HepG2 (cell line): Measurements from ENCODE around the gene PODN. TPM values are rescaled to one million over a fixed set of nuclear protein-coding genes. Genes with fewer than 3 reads are reported as not detected.
A peak's percentile ranks its signal among the peaks of the same experiment; 100 is the strongest.

Experiments used
- BRD4 ChIP-seq: sonication (generic); formaldehyde crosslinking; IDR thresholded peaks from 2 replicates; pipeline ENCODE4 v1.4.0; 2020; ENCODE audit warnings: missing genetic modification reagents
- FOSL1 ChIP-seq: sonication (generic); formaldehyde crosslinking; IDR thresholded peaks from 2 replicates; pipeline ENCODE4 v1.9.0; 2021; ENCODE audit warnings: missing genetic modification reagents, borderline replicate concordance
- JUNB ChIP-seq: sonication (generic); formaldehyde crosslinking; IDR thresholded peaks from 2 replicates; pipeline ENCODE4 v1.8.0; 2022; ENCODE audit warnings: missing genetic modification reagents, mild to moderate bottlenecking, borderline replicate concordance
- KMT2A ChIP-seq: sonication (generic); formaldehyde crosslinking; IDR thresholded peaks from 2 replicates; pipeline ENCODE4 v1.4.0; 2020; ENCODE audit warnings: missing genetic modification reagents
- MAFF ChIP-seq: IDR thresholded peaks from 2 replicates; pipeline ENCODE4 v1.6.1; 2011; ENCODE audit warnings: low read depth, low read length, improper control_type of control experiment
- NFYC ChIP-seq: IDR thresholded peaks from 2 replicates; pipeline ENCODE4 v1.6.1; 2016; ENCODE audit warnings: missing genetic modification reagents, missing compliant biosample characterization
- POLR2G ChIP-seq: fragments of 200-400 bp; formaldehyde crosslinking; IDR thresholded peaks from 2 replicates; pipeline ENCODE4 v1.6.1; 2018; ENCODE audit warnings: mild to moderate bottlenecking, low read depth, low read length, moderate library complexity
- THYN1 ChIP-seq: sonication (generic); formaldehyde crosslinking; IDR thresholded peaks from 2 replicates; pipeline ENCODE4 v1.8.1; 2023; ENCODE audit warnings: low read depth, mild to moderate bottlenecking, moderate library complexity, missing genetic modification reagents, borderline replicate concordance
- ZBTB21 ChIP-seq: sonication (generic); formaldehyde crosslinking; IDR thresholded peaks from 2 replicates; pipeline ENCODE4 v1.4.0; 2020; ENCODE audit warnings: missing genetic modification reagents
- ZBTB42 ChIP-seq: sonication (generic); formaldehyde crosslinking; IDR thresholded peaks from 2 replicates; pipeline ENCODE4 v1.5.0; 2020; ENCODE audit warnings: mild to moderate bottlenecking, missing genetic modification reagents
- ZFAT ChIP-seq: sonication (generic); formaldehyde crosslinking; conservative IDR thresholded peaks from 2 replicates; pipeline ENCODE4 v1.8.1; 2023; ENCODE audit warnings: missing genetic modification reagents, inconsistent platforms
- ZFP36L1 ChIP-seq: sonication (generic); formaldehyde crosslinking; IDR thresholded peaks from 2 replicates; pipeline ENCODE4 v1.8.0; 2022; ENCODE audit warnings: mild to moderate bottlenecking, missing genetic modification reagents, moderate library complexity
- ZFP41 ChIP-seq: sonication (generic); formaldehyde crosslinking; IDR thresholded peaks from 2 replicates; pipeline ENCODE4 v1.4.0; 2020; ENCODE audit warnings: mild to moderate bottlenecking, missing genetic modification reagents, borderline replicate concordance
- ZNF331 ChIP-seq: sonication (generic); formaldehyde crosslinking; IDR thresholded peaks from 2 replicates; pipeline ENCODE4 v1.4.0; 2020; ENCODE audit warnings: missing genetic modification reagents
- ZNF333 ChIP-seq: sonication (generic); formaldehyde crosslinking; IDR thresholded peaks from 2 replicates; pipeline ENCODE4 v1.4.0; 2020; ENCODE audit warnings: mild to moderate bottlenecking, missing genetic modification reagents, borderline replicate concordance
- ZNF746 ChIP-seq: sonication (generic); formaldehyde crosslinking; IDR thresholded peaks from 2 replicates; pipeline ENCODE4 v1.8.0; 2022; ENCODE audit warnings: mild to moderate bottlenecking, missing genetic modification reagents
- ZNF790 ChIP-seq: sonication (generic); formaldehyde crosslinking; IDR thresholded peaks from 2 replicates; pipeline ENCODE4 v1.8.0; 2022; ENCODE audit warnings: missing genetic modification reagents, mild to moderate bottlenecking, borderline replicate concordance
- ZNF878 ChIP-seq: sonication (generic); formaldehyde crosslinking; IDR thresholded peaks from 2 replicates; pipeline ENCODE4 v1.8.1; 2023; ENCODE audit warnings: mild to moderate bottlenecking, missing genetic modification reagents, moderate library complexity
- ZNF891 ChIP-seq: sonication (generic); formaldehyde crosslinking; IDR thresholded peaks from 2 replicates; pipeline ENCODE4 v1.5.0; 2020; ENCODE audit warnings: mild to moderate bottlenecking, missing genetic modification reagents
- polyA plus RNA-seq, 8 experiments: library from polyadenylated mRNA; depleted of rRNA in 3 of 8; stranded (reverse) in 7 of 8; unstranded in 1 of 8; fragments of >200 nt; fragmentation: Illumina TruSeq in 4 of 8; extraction: Trizol in 4 of 8; gene quantifications; 2 replicates each; pipeline versions ENCODE4 v1.2.1 to v1.2.3, GENCODE V29; 2011 to 2016; ENCODE audit warnings: low read depth in 4 of 8, missing spikeins in 1 of 8, mixed read lengths in 1 of 8; ENCODE audit not compliant: insufficient read depth in 1 of 8
- total RNA-seq, 5 experiments: library from RNA; depleted of rRNA; stranded (reverse); fragments of >200 nt; fragmentation: Illumina TruSeq; extraction: Trizol; gene quantifications; 2 replicates each; pipeline ENCODE4 v1.2.3, GENCODE V29; 2016; ENCODE audit warnings: low read depth in 1 of 5
- TF ChIP-seq, protein P1 (sequence below): sonication (generic); formaldehyde crosslinking; IDR thresholded peaks from 2 replicates; pipeline ENCODE4 v1.4.0; 2020; ENCODE audit warnings: missing genetic modification reagents
- TF ChIP-seq, protein P2 (sequence below): IDR thresholded peaks from 2 replicates; pipeline ENCODE4 v1.6.1; 2016; ENCODE audit warnings: missing compliant biosample characterization, missing genetic modification reagents, borderline replicate concordance
- TF ChIP-seq, protein P3 (sequence below): IDR thresholded peaks from 2 replicates; pipeline ENCODE4 v1.6.1; 2016; ENCODE audit warnings: mild to moderate bottlenecking
- TF ChIP-seq, protein P4 (sequence below): sonication (generic); formaldehyde crosslinking; IDR thresholded peaks from 2 replicates; pipeline ENCODE4 v1.8.1; 2023; ENCODE audit warnings: mild to moderate bottlenecking, moderate library complexity, missing genetic modification reagents

PODN gene
- total and polyA plus RNA-seq, 2 of the 13 experiments (the other 11 are each of a cell fraction or from before 2014, with no cell fraction given): 0.13 TPM; not detected in 1

DNA sequence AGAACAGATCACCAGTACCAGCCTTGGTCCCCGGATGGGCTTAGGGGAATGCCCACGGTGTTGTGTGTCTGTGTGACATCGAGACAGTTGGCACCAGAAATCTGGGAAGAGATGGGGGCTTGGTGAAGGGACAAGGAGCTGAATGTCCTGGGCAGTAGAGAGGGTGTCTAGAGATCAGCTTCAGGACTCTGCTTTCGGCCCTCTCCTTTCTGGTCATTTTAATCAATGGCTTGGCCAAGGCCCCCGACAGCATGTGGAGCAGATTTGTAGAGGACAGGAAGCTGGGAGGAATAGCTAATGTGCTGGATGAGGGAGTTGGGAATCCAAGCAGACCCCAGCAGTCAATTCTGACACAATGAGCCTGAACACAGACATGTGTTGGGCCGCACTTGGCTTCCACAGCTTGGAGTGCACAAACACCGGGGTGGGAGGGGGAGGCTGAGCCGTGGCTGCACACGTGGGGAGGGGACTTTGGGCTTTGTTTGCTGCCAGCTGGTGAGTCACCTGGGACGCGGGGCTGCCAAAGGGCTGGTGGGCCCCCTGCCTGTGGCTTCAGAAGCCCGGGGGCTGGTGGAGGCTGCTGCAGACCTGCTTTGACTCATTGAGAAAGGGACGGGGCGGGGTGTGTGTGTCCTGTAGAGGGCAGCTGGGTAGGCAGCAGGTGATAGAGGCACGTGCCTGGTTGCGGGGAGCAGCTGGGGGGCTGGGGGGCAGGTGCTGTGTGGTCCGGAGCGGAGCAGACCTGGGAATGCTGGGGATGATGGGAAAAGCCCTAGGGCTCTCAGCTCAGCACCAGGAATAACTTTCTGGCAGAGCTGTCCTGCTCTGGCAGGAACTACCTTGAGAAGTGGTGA lies 59.5 kb downstream of the PODN start (continued):
- TF ChIP-seq, protein P1, sequence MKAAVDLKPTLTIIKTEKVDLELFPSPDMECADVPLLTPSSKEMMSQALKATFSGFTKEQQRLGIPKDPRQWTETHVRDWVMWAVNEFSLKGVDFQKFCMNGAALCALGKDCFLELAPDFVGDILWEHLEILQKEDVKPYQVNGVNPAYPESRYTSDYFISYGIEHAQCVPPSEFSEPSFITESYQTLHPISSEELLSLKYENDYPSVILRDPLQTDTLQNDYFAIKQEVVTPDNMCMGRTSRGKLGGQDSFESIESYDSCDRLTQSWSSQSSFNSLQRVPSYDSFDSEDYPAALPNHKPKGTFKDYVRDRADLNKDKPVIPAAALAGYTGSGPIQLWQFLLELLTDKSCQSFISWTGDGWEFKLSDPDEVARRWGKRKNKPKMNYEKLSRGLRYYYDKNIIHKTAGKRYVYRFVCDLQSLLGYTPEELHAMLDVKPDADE (CRISPR knock-in tag): no peak; the same call in 1 of the 2 replicates
- no peak for TF ChIP-seq ZFAT (CRISPR knock-in tag)
- TF ChIP-seq, protein P2, sequence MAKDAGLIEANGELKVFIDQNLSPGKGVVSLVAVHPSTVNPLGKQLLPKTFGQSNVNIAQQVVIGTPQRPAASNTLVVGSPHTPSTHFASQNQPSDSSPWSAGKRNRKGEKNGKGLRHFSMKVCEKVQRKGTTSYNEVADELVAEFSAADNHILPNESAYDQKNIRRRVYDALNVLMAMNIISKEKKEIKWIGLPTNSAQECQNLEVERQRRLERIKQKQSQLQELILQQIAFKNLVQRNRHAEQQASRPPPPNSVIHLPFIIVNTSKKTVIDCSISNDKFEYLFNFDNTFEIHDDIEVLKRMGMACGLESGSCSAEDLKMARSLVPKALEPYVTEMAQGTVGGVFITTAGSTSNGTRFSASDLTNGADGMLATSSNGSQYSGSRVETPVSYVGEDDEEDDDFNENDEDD (CRISPR knock-in tag): peak; percentile 7; the same call in 1 of the 2 replicates
- TF ChIP-seq ZNF333 (CRISPR knock-in tag): no peak
- TF ChIP-seq ZFP41 (CRISPR knock-in tag): no peak
- TF ChIP-seq MAFF: no peak
- TF ChIP-seq ZBTB42: no peak
- TF ChIP-seq ZNF878 (CRISPR knock-in tag): no peak
- TF ChIP-seq ZNF746 (CRISPR knock-in tag): peak; percentile 83; the same call in 1 of the 2 replicates
- TF ChIP-seq, protein P3, sequence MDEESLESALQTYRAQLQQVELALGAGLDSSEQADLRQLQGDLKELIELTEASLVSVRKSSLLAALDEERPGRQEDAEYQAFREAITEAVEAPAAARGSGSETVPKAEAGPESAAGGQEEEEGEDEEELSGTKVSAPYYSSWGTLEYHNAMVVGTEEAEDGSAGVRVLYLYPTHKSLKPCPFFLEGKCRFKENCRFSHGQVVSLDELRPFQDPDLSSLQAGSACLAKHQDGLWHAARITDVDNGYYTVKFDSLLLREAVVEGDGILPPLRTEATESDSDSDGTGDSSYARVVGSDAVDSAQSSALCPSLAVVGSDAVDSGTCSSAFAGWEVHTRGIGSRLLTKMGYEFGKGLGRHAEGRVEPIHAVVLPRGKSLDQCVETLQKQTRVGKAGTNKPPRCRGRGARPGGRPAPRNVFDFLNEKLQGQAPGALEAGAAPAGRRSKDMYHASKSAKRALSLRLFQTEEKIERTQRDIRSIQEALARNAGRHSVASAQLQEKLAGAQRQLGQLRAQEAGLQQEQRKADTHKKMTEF (CRISPR knock-in tag): peak; percentile 85
- no peak for TF ChIP-seq ZNF790 (CRISPR knock-in tag)
- no peak; the same call in 1 of the 2 replicates for TF ChIP-seq ZFP36L1 (CRISPR knock-in tag)
- no peak for TF ChIP-seq ZBTB21 (CRISPR knock-in tag)
- peak; percentile 21; the same call in 1 of the 2 replicates for TF ChIP-seq ZNF891 (CRISPR knock-in tag)
- peak; percentile 77 for TF ChIP-seq ZNF331 (CRISPR knock-in tag)
- peak; percentile 45; the same call in 1 of the 2 replicates for TF ChIP-seq POLR2G
- TF ChIP-seq THYN1 (CRISPR knock-in tag): no peak
- no peak; the same call in 1 of the 2 replicates for TF ChIP-seq BRD4 (CRISPR knock-in tag)
- TF ChIP-seq NFYC: no peak
- no peak for TF ChIP-seq KMT2A (CRISPR knock-in tag)
- TF ChIP-seq FOSL1 (CRISPR knock-in tag): peak; percentile 88
- TF ChIP-seq, protein P4, sequence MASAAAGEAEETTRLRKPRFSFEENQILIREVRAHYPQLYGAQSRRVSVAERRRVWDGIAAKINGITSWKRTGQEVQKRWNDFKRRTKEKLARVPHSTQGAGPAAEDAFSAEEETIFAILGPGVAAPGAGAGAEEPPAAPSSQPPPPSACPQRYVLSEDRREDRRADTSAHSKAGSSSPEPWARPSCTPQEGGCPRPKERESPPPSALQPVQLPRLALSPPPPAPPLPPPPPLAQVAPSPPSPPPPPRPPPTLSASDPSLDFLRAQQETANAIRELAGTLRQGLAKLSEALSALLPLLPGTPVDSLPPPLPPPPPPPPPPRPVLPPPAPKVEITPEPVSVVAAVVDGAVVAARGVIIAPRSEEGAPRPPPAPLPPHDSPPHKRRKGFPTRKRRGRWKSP (CRISPR knock-in tag): no peak; the same call in 1 of the 2 replicates
- peak; percentile 95 for TF ChIP-seq JUNB (CRISPR knock-in tag)
